Panc1 (cell line): Measurements from ENCODE around the gene DPEP2.

ENCODE experiments used
- CTCF ChIP-seq: fragments of 450-650 bp; IDR thresholded peaks from 2 replicates; pipeline ENCODE4 v1.5.1; 2017; ENCODE audit warnings: mild to moderate bottlenecking
- POLR2AphosphoS5 ChIP-seq: IDR thresholded peaks from 2 replicates; pipeline ENCODE4 v1.6.1; 2012; ENCODE audit warnings: mild to moderate bottlenecking, low read depth, low read length, moderate library complexity
- SIN3A ChIP-seq: IDR thresholded peaks from 2 replicates; pipeline ENCODE4 v1.6.1; 2012; ENCODE audit warnings: low read depth, mild to moderate bottlenecking, low read length, moderate library complexity, borderline replicate concordance; ENCODE audit not compliant: insufficient read depth
- TCF7L2 ChIP-seq: IDR thresholded peaks from 2 replicates; pipeline ENCODE4 v1.6.1; 2011; ENCODE audit warnings: mild to moderate bottlenecking, low read depth, low read length, inconsistent platforms
- TF ChIP-seq, protein P1 (sequence below), 2 experiments: IDR thresholded peaks; 2 replicates each; pipeline ENCODE4 v1.6.1; 2011 to 2012; ENCODE audit warnings: low read depth in 2 of 2, control low read depth in 1 of 2, low read length in 1 of 2, mild to moderate bottlenecking in 1 of 2, moderate library complexity in 1 of 2; ENCODE audit not compliant: insufficient read depth in 1 of 2

GRCh38 chr16:67963292-67963661 is 36.0 kb downstream of the DPEP2 start:
- TF ChIP-seq POLR2AphosphoS5: no peak
- no peak for TF ChIP-seq CTCF
- TF ChIP-seq, protein P1, sequence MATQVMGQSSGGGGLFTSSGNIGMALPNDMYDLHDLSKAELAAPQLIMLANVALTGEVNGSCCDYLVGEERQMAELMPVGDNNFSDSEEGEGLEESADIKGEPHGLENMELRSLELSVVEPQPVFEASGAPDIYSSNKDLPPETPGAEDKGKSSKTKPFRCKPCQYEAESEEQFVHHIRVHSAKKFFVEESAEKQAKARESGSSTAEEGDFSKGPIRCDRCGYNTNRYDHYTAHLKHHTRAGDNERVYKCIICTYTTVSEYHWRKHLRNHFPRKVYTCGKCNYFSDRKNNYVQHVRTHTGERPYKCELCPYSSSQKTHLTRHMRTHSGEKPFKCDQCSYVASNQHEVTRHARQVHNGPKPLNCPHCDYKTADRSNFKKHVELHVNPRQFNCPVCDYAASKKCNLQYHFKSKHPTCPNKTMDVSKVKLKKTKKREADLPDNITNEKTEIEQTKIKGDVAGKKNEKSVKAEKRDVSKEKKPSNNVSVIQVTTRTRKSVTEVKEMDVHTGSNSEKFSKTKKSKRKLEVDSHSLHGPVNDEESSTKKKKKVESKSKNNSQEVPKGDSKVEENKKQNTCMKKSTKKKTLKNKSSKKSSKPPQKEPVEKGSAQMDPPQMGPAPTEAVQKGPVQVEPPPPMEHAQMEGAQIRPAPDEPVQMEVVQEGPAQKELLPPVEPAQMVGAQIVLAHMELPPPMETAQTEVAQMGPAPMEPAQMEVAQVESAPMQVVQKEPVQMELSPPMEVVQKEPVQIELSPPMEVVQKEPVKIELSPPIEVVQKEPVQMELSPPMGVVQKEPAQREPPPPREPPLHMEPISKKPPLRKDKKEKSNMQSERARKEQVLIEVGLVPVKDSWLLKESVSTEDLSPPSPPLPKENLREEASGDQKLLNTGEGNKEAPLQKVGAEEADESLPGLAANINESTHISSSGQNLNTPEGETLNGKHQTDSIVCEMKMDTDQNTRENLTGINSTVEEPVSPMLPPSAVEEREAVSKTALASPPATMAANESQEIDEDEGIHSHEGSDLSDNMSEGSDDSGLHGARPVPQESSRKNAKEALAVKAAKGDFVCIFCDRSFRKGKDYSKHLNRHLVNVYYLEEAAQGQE (IDR thresholded peaks at IDR 0.05; ENCODE audit: insufficient read depth in 1 of 2, low read depth in 2 of 2, low read length in 1 of 2): no peak
- no peak for TF ChIP-seq TCF7L2
- TF ChIP-seq SIN3A: no peak
